T-helper 2 cell (primary cell): ENCODE results near the gene P2RY8.
"Not testable (repeated sequence)": the region's sequence is repeated elsewhere in the genome, so short reads cannot be mapped to it uniquely, and the experiment has no call there.

Experiments used
- DNase-seq, 5 experiments: peaks; one replicate each; pipeline versions ENCODE4 v3.0.0 to v3.0.0-alpha.2; 2012 to 2022

The P2RY8 gene

GRCh38 chrX:1462596-1463251, 74.3 kb downstream of the P2RY8 start:
- DNase-seq = peak in 4 of 5 experiments; percentile 53 to 96 (median 74)

DNA sequence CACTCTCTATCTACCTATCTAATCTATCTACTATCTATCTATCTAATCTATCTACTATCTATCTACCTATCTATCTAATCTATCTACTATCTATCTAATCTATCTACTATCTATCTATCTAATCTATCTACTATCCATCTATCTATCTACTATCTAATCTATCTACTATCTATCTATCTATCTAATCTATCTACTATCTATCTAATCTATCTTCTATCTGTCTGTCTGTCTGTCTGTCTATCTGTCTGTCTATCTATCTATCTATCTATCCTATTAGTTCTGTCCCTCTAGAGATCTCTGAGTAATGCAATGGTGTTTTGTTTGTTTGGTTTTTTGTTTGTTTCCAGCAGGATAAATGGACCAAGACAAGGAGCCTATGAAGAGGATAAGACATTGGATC, 74.9 kb downstream of the P2RY8 start:
- no peak for DNase-seq

GRCh38 chrX:1455948-1456280, 81.1 kb downstream of the P2RY8 start:
- no peak for DNase-seq

GRCh38 chrX:1453951-1454785, 82.8 kb downstream of the P2RY8 start:
- DNase-seq = peak; percentile 78 to 91 (median 82)

DNA sequence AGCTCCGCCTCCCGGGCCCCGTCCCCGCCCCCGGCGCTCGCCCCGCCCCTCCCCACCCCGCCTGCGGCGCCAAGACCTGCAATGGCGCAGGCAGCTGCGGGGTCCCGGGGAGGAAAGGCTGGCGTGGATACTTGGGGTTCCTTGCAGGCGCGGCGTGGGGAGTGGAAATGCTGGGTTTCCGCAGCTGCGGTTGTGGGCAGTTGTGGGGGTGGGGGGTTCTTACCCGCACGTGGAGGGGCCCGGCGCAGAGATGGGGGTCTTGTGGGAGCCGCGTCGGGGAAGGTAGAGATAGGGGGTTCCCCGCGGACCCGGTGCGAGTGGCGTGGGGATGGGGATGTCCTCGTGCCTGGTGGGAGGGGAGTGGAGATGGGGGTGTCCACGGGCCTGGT, 83.6 kb downstream of the P2RY8 start:
- DNase-seq = peak in 3 of 5 experiments; percentile 69 to 87 (median 80)

DNA sequence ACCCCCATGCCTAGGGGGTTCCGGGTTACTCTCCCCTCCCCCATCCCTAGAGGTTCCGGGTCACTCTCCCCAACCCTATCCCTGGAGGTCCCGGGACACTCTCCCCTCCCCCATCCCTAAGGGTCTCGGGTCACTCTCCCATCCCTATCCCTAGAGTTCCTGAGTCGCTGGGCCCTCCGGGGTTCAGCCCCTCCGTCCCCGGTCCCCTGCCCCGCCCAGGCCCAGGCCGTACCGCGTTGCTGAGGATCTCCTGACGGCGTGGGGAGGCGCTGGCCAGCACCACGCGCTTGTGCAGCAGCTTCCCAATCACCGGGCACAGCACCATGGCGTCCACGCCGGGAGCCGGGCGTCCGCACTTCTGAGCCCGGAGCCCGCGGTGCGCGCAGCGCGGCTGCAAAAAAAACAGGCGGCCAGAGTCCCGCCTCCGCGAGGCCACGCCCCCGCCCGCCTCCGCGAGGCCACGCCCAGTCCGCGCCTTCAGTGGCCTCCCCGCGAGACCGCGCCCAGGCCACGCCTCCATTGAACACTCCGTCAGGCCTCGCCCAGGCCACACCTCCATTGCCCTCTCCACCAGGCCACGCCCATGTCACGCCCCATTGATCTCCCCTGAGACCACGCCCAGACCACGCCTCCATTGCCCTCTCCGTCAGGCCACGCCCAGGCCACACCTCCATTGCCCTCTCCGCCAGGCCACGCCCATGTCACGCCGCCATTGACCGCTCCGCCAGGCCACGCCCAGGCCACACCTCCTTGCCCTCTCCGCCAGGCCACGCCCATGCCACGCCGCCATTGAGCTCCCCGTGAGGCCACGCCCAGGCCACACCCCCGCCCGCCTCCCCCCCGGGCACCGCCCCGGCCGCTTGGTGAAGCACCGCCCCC, 84.2 kb downstream of the P2RY8 start, which contains the start of gene ASMTL:
Gene ASMTL (minus strand): TSS at position 394 of the 879 bp plus-strand sequence. CDS start 69 bp downstream, at position 325.
- DNase-seq = peak; percentile 96 to 100 (median 100)

- peak in 1 of 5 experiments; percentile 15 for DNase-seq
These were observed 85.1 kb downstream of the P2RY8 start for GRCh38 chrX:1451661-1452515.

GRCh38 chrX:1451251-1451660, 85.7 kb downstream of the P2RY8 start:
- DNase-seq = no peak

GRCh38 chrX:1450361-1451161, 86.4 kb downstream of the P2RY8 start:
- DNase-seq = no peak

DNA sequence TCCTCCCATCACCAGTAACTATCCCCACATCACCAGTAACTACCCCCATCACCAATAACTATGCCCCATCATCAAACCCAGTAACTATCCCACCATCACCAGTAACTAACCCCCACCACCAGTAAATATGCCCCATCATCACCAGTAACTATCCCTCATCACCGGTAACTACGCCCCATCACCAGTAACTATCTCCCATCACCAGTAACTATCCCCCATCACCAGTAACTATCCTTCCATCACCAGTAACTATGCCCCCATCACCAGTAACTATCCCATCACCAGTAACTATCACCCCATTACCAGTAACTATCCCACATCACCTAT, 87.2 kb downstream of the P2RY8 start:
- DNase-seq = no peak

DNA sequence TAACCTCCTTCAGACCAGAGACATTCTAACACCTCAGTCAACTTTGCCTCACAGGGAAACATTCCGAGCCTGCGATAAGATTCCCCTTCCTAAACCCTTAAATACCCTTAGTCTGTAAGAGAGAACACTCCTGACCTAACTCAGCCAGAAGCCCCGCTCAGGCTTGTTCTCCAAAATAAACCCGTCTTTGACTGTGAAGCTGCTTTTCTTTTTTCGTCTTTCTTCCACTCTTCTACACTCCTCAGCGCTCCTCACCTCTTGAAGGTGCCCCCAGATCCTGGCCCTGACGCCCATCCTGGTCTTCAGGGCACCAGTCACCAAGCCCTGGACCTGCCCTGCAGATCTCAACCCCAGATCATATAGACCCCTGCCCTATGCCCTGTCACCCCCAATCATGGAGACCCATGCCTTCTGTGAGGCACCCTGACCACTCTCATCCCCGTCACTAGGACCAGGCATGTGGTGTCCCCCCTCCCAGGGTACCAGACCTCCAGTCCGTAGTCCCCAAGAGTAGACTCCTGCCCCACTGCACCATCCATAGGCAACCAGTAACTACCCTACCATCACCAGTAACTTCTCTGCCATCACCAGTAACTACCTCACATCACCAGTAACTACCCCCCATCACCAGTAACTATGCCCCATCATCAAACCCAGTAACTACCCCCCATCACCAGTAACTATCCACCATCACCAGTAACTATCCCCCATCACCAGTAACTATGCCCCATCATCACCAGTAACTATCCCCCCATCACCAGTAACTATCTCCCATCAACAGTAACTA, 87.8 kb downstream of the P2RY8 start:
- no peak for DNase-seq

DNA sequence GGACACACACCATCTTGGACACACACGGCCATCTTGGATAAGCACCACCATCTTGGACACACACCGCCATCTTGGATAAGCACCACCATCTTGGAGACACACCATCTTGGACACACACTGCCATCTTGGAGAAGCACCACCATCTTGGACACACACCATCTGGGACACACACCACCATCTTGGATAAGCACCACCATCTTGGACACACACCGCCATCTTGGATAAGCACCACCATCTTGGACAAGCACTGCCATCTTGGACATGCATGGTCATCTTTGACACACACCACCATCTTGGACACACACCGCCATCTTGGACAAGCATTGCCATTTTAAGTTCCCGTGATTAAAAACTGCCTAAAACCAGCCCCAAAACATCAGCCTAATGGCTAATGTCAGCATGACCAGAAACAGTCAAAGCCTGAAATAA, 88.4 kb downstream of the P2RY8 start:
- DNase-seq = not testable (repeated sequence)

GRCh38 chrX:1447969-1448572, 88.9 kb downstream of the P2RY8 start:
- DNase-seq = not testable (repeated sequence)

- DNase-seq = not testable (repeated sequence)
These were observed 89.7 kb downstream of the P2RY8 start for GRCh38 chrX:1446984-1447968.

DNA sequence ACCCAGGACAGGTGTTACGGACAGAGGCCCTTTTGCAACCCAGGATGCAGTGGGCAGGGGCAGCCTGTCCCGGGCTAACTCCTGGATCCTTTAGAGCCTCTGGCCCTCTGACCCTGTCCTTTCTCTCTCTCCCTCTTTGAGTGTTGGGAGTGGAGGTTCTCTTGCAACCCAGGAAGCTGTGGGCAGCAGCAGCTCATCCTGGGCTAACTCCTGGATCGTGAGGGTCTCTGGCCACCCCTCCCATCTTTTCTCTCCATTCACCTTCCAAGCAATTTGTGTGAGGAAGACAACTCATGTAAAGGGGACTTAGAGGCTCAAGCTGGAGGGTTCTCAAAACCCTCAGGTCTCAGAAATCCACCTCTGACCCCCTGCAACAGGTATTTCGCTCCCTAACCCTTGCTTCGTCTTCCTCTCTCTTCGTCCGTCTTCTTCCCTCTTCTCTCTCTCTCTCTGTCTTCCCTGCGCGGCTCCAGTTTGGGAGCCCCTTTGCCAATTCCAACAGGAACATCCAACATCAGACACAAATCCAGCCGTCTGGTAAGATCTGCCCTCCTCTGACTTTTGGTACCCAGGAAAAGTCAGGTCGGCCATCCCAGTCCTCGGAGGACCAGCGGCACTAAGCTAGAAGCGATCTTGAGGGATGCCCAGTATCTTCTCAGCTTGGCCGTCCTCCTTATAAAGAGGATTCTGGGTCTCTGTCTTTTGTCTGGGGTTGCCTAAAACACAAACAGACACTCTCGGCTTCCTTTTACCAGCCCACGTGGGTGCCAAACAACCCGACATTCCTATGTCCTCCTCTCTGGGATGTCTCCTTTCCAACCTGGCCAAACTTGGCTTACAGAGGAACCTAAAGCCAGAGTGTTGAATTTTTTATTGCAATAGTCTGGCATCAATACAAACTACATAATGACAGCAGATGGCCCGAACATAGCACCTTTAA, 92.2 kb downstream of the P2RY8 start:
- DNase-seq = no peak

DNA sequence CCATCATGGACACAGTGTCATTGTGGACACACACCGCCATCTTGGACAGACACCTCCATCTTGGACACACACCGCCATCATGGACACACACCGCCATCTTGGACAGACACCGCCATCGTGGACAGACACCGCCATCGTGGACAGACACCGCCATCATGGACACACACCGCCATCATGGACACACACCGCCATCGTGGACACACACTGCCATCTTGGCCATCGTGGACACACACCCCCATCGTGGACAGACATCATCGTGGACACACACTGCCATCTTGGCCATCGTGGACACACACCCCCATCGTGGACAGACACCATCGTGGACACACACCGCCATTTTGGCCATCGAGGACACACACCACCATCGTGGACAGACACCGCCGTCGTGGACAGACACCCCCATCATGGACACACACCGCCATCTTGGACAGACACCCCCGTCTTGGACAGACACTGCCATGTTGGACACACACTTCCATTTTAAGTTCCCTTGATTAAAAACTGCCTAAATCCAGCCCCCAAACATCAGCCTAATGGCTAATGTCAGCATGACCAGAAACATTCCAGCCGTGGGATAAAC, 93.4 kb downstream of the P2RY8 start:
- DNase-seq = no peak

DNA sequence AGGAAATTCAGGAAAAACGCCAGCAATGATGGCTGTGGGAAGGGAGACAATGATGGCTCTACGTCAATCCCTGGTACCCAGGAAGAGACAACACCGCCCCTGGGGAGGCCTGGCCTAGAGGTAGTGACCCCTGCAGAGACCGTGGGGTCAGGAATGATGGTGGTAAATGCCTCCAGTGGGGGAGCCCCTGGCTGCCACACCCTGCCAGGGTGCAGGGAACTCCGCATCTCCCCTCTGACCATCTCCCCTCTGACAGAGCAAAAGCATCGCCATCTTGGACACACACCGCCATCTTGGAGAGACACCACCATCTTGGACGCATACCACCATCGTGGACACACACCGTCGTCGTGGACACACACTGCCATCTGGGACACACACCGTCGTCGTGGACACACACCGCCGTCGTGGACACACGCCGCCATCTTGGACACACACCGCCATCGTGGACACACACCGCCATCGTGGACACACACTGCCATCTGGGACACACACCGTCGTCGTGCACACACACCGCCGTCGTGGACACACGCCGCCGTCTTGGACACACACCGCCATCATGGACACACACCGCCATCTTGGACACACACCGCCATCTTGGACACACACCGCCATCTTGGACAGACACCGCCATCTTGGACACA, 94.1 kb downstream of the P2RY8 start:
- no peak for DNase-seq
